A549 (cell line): ENCODE results near the gene KRT77. TPM values are rescaled to one million over a fixed set of nuclear protein-coding genes. Genes with fewer than 3 reads are reported as not detected.

ENCODE experiments used
- ATAC-seq, 2 experiments: fragments of 200-7000 bp in 1 of 2; fragments of >200 bp in 1 of 2; cut with Nextera tagmentation in 1 of 2; cut with Tn5 transposase in 1 of 2; 3 replicates each; pipeline versions ENCODE4 v1.8.0 to v1.9.1; 2018 to 2020; ENCODE audit warnings: mild to moderate bottlenecking in 1 of 2, moderate library complexity in 1 of 2
- CTCF ChIA-PET: fragments of 300-600 bp; sonication (Branson Sonifier 250); formaldehyde crosslinking; extraction: SDS; loops from one replicate; lab custom pipeline; 2021; ENCODE audit warnings: antibody characterized with exemption, inconsistent platforms; lab: Yijun Ruan, JAX
- POLR2A ChIA-PET: fragments of 350-600 bp; formaldehyde crosslinking; extraction: SDS; loops from one replicate; lab custom pipeline; 2021; ENCODE audit warnings: antibody characterized with exemption, inconsistent platforms; lab: Yijun Ruan, JAX
- DNase-seq, 2 experiments: peaks; one replicate each; pipeline versions ENCODE4 v3.0.0 to v3.0.0-alpha.2; 2011 to 2016; ENCODE audit warnings: low read depth in 1 of 2, low spot score in 1 of 2
- FAIRE-seq: peaks from 2 replicates; lab custom pipeline; 2011; peaks lifted over from hg19 to GRCh38; lab: Jason Lieb, UNC
- H3K27ac ChIP-seq, 2 experiments: fragments of >200 bp; sonication (Bioruptor Twin); formaldehyde crosslinking; 3 replicates each; pipeline ENCODE4 v1.5.1; 2016 to 2017
- H3K4me1 ChIP-seq: fragments of >200 bp; sonication (Bioruptor Twin); formaldehyde crosslinking; 3 replicates; pipeline ENCODE4 v1.6.1; 2016
- H3K4me2 ChIP-seq: fragments of >200 bp; sonication (Bioruptor Twin); formaldehyde crosslinking; 3 replicates; pipeline ENCODE4 v1.6.1; 2016
- H3K4me3 ChIP-seq: fragments of >200 bp; sonication (Bioruptor Twin); formaldehyde crosslinking; 3 replicates; pipeline ENCODE4 v1.5.1; 2016
- H3K9me3 ChIP-seq: fragments of >200 bp; sonication (Bioruptor Twin); formaldehyde crosslinking; 3 replicates; pipeline ENCODE4 v1.6.1; 2016
- ATOH8 ChIP-seq: fragments of 250-450 bp; sonication (Bioruptor Pico); IDR thresholded peaks from 2 replicates; pipeline ENCODE4 v1.5.0; 2020; ENCODE audit warnings: low read depth, mild to moderate bottlenecking, moderate library complexity
- CBX8 ChIP-seq: fragments of 200-600 bp; sonication (generic); IDR thresholded peaks from 2 replicates; pipeline ENCODE4 v1.6.1; 2016
- ELK1 ChIP-seq: fragments of 150-350 bp; IDR thresholded peaks from 2 replicates; pipeline ENCODE4 v1.6.1; 2014; ENCODE audit warnings: low read depth, mild to moderate bottlenecking, low read length
- EP300 ChIP-seq, 2 experiments: fragments of >200 bp; sonication (Bioruptor Twin); formaldehyde crosslinking; IDR thresholded peaks; 2 replicates in 1 of 2; 3 replicates in 1 of 2; pipeline ENCODE4 v1.6.1; 2016 to 2017
- ESRRA ChIP-seq: fragments of 150-350 bp; IDR thresholded peaks from 2 replicates; pipeline ENCODE4 v1.6.1; 2014; ENCODE audit warnings: mild to moderate bottlenecking, low read length, borderline replicate concordance
- FOSB ChIP-seq: fragments of 250-450 bp; sonication (Bioruptor Pico); IDR thresholded peaks from 2 replicates; pipeline ENCODE4 v1.5.0; 2020; ENCODE audit warnings: mild to moderate bottlenecking, moderate library complexity
- FOSL2 ChIP-seq, 2 experiments: fragments of 450-650 bp in 1 of 2; fragments of >200 bp in 1 of 2; sonication (Bioruptor Twin) in 1 of 2; formaldehyde crosslinking; IDR thresholded peaks; 2 replicates each; pipeline versions ENCODE4 v1.5.0 to v1.6.1; 2016 to 2020; ENCODE audit warnings: mild to moderate bottlenecking in 1 of 2, moderate library complexity in 1 of 2
- HEYL ChIP-seq: fragments of 250-450 bp; sonication (Bioruptor Pico); IDR thresholded peaks from 2 replicates; pipeline ENCODE4 v1.8.0; 2021; ENCODE audit warnings: mild to moderate bottlenecking, moderate library complexity
- HOXA7 ChIP-seq: fragments of 250-450 bp; sonication (Bioruptor Pico); IDR thresholded peaks from 2 replicates; pipeline ENCODE4 v1.5.0; 2020; ENCODE audit warnings: mild to moderate bottlenecking, moderate library complexity
- HOXB5 ChIP-seq: fragments of 250-450 bp; sonication (Bioruptor Pico); IDR thresholded peaks from 2 replicates; pipeline ENCODE4 v1.5.0; 2020; ENCODE audit warnings: mild to moderate bottlenecking, moderate library complexity
- JUNB ChIP-seq: fragments of >200 bp; sonication (Bioruptor Twin); formaldehyde crosslinking; IDR thresholded peaks from 2 replicates; pipeline ENCODE4 v1.6.1; 2016
- KDM5A ChIP-seq: fragments of 200-600 bp; sonication (generic); IDR thresholded peaks from 2 replicates; pipeline ENCODE4 v1.6.1; 2016; ENCODE audit warnings: antibody characterized with exemption, mild to moderate bottlenecking
- MAX ChIP-seq: IDR thresholded peaks from 2 replicates; pipeline ENCODE4 v1.6.1; 2012
- MAZ ChIP-seq: fragments of 150-350 bp; IDR thresholded peaks from 2 replicates; pipeline ENCODE4 v1.6.1; 2014; ENCODE audit warnings: antibody characterized with exemption, low read depth, low read length, borderline replicate concordance
- PBX3 ChIP-seq: IDR thresholded peaks from 2 replicates; pipeline ENCODE4 v1.6.1; 2012
- RAD21 ChIP-seq, 2 experiments: fragments of >200 bp in 1 of 2; sonication (Bioruptor Twin) in 1 of 2; formaldehyde crosslinking in 1 of 2; IDR thresholded peaks in 1 of 2; conservative IDR thresholded peaks in 1 of 2; 2 replicates in 1 of 2; 3 replicates in 1 of 2; pipeline ENCODE4 v1.6.1; 2012 to 2018; ENCODE audit warnings: inconsistent platforms in 1 of 2
- REST ChIP-seq: fragments of 200-600 bp; sonication (generic); IDR thresholded peaks from 2 replicates; pipeline ENCODE4 v1.6.1; 2016; ENCODE audit warnings: antibody characterized with exemption, mild to moderate bottlenecking, moderate library complexity
- RFX5 ChIP-seq: fragments of 450-650 bp; IDR thresholded peaks from 2 replicates; pipeline ENCODE4 v1.7.1; 2014; ENCODE audit warnings: antibody characterized with exemption, mild to moderate bottlenecking, moderate library complexity
- TP53 ChIP-seq: fragments of 250-450 bp; sonication (Bioruptor Pico); IDR thresholded peaks from 2 replicates; pipeline ENCODE4 v1.5.0; 2021; ENCODE audit warnings: mild to moderate bottlenecking, moderate library complexity
- USF2 ChIP-seq: fragments of 450-650 bp; IDR thresholded peaks from 2 replicates; pipeline ENCODE4 v1.6.1; 2014; ENCODE audit warnings: antibody characterized with exemption
- ZNF302 ChIP-seq: fragments of 250-450 bp; sonication (Bioruptor Pico); IDR thresholded peaks from 2 replicates; pipeline ENCODE4 v1.9.0; 2021; ENCODE audit warnings: inconsistent platforms, mild to moderate bottlenecking, moderate library complexity
- ZSCAN20 ChIP-seq: fragments of 250-450 bp; sonication (Bioruptor Pico); IDR thresholded peaks from 2 replicates; pipeline ENCODE4 v1.8.0; 2022; ENCODE audit warnings: mild to moderate bottlenecking, moderate library complexity
- WGBS: methylation state at CpG from one replicate; pipeline ENCODE4 v1.1.6; 2017; ENCODE audit errors: missing lambda C conversion rate; 5-methylcytosine and 5-hydroxymethylcytosine counted together
- polyA minus RNA-seq: library from RNA; depleted of rRNA, polyadenylated mRNA; stranded (reverse); fragments of >200 nt; gene quantifications from 2 replicates; pipeline ENCODE4 v1.2.3, GENCODE V29; 2011; rRNA and poly(A)+ RNA removed
- polyA plus RNA-seq, 4 experiments: library from polyadenylated mRNA; depleted of rRNA in 3 of 4; stranded (reverse); fragments of >200 nt; fragmentation: RNase III in 1 of 4; extraction: RNeasy Plus Mini Kit Qiagen cat#74134 plus additional on column Dnase treatment in 1 of 4; gene quantifications; 2 replicates in 3 of 4; 3 replicates in 1 of 4; pipeline ENCODE4 v1.2.3, GENCODE V29; 2011 to 2017

Gene KRT77
- polyA plus RNA-seq (2011; rRNA removed), result 0.03 TPM in 2 replicates
- 0.03 TPM in 1 of 2 replicates, not detected in the other for polyA plus RNA-seq (2012; cell fraction: cytosol; rRNA removed)
- 0.02 TPM in 1 of 2 replicates, not detected in the other for polyA plus RNA-seq (2012; cell fraction: nucleus; rRNA removed)
- polyA plus RNA-seq (2017; fragmentation: RNase III; extraction: RNeasy Plus Mini Kit Qiagen cat#74134 plus additional on column Dnase treatment), result not detected in 3 replicates
- not detected in 2 replicates for polyA minus RNA-seq

- ATAC-seq (no peak), FAIRE-seq (no peak), DNase-seq (no peak)
- H3K4me3 ChIP-seq, result no peak within 1 kb of the TSS
- no peaks in the 10 kb centered on the region for H3K4me1 ChIP-seq
- TF ChIP-seq HOXB5 (CRISPR knock-in tag) (no peak), MAZ (no peak), USF2 (no peak), ZNF302 (CRISPR knock-in tag) (no peak), CBX8 (no peak), KDM5A (no peak), HOXA7 (CRISPR knock-in tag) (no peak), RAD21 (conservative IDR thresholded peaks at IDR 0.05 in 1 of 2, IDR thresholded peaks at IDR 0.05 in 1 of 2) (no peak), PBX3 (no peak), ZSCAN20 (no peak), EP300 (IDR thresholded peaks at IDR 0.05) (no peak), ESRRA (no peak), HEYL (no peak), FOSL2 (IDR thresholded peaks at IDR 0.05) (no peak), FOSL2 (CRISPR knock-in tag; IDR thresholded peaks at IDR 0.05) (no peak), RFX5 (no peak), REST (no peak), JUNB (no peak)
- no peak within 1 kb of the TSS for H3K4me2 ChIP-seq
- POLR2A ChIA-PET, result no interaction called here
- CTCF ChIA-PET, result no interaction called here
- H3K27ac ChIP-seq, result no peak within 1 kb of the TSS
- whole genome bisulfite sequencing, result 49% methylated on average over 2 of the region's 2 CpGs
- no peaks in the 10 kb centered on the region for H3K9me3 ChIP-seq
Observed at GRCh38 chr12:52703424-52703823, at the start of gene KRT77. Gene KRT77 (minus strand): TSS chr12:52703524. CDS start chr12:52703434, 90 bp downstream.

- POLR2A ChIA-PET, result no interaction called here
- DNase-seq, result no peak
- FAIRE-seq, result no peak
- ATAC-seq, result no peak
- Histone ChIP-seq H3K4me1 (no peaks in the 10 kb centered on the region), H3K4me3 (no peak overlapping the region), H3K9me3 (no peaks in the 10 kb centered on the region), H3K27ac (no peak overlapping the region), H3K4me2 (no peak overlapping the region)
- 49% methylated on average over 2 of the region's 2 CpGs for WGBS
- CTCF ChIA-PET, result interaction anchor here (0.8 to 1.3 kb wide), 3 partner anchors 20 to 113 kb away, joined by 3 to 4 read pairs (median 3); no protein-coding TSS in a partner anchor
- TF ChIP-seq ATOH8 (CRISPR knock-in tag), result no peak
- no peak for TF ChIP-seq ESRRA
- TF ChIP-seq HOXB5 (CRISPR knock-in tag), result no peak
- TF ChIP-seq FOSB (CRISPR knock-in tag), result no peak
- TF ChIP-seq MAX, result no peak
- no peak for TF ChIP-seq MAZ
- no peak for TF ChIP-seq TP53 (CRISPR knock-in tag)
- no peak for TF ChIP-seq ELK1
- TF ChIP-seq FOSL2 (IDR thresholded peaks at IDR 0.05), result no peak
- no peak for TF ChIP-seq FOSL2 (CRISPR knock-in tag; IDR thresholded peaks at IDR 0.05)
Observed at GRCh38 chr12:52752516-52752915, 49.2 kb upstream of the KRT77 start.
